HL-60 (cell line): ENCODE measurements around the gene ABHD10.
"Not testable (repeated sequence)": the region's sequence is repeated elsewhere in the genome, so short reads cannot be mapped to it uniquely, and the experiment has no call there.

Experiments used
- DNase-seq, 2 experiments: peaks; one replicate each; pipeline ENCODE4 v3.0.0-alpha.2; 2010 to 2020; ENCODE audit warnings: low read depth in 1 of 2, low spot score in 1 of 2
- H3K27ac ChIP-seq: fragments of 250-450 bp; sonication (Bioruptor Pico); replicated peaks from 2 replicates; pipeline ENCODE4 v1.5.1; 2020; ENCODE audit warnings: mild to moderate bottlenecking, moderate library complexity
- H3K27me3 ChIP-seq: fragments of 250-450 bp; sonication (Bioruptor Pico); 2 replicates; pipeline ENCODE4 v1.5.1; 2021; ENCODE audit warnings: mild to moderate bottlenecking, moderate library complexity; ENCODE audit not compliant: insufficient read depth, poor library complexity, severe bottlenecking
- H3K4me3 ChIP-seq: replicated peaks from 2 replicates; pipeline ENCODE4 v1.5.1; 2011; ENCODE audit warnings: mild to moderate bottlenecking, control low read depth, low read length; ENCODE audit not compliant: insufficient read depth
- GABPA ChIP-seq: IDR thresholded peaks from 2 replicates; pipeline ENCODE4 v1.6.1; 2012; ENCODE audit warnings: low read depth
- POLR2AphosphoS5 ChIP-seq: IDR thresholded peaks from 2 replicates; pipeline ENCODE4 v1.6.1; 2012; ENCODE audit warnings: low read depth
- SPI1 ChIP-seq: IDR thresholded peaks from 2 replicates; pipeline ENCODE4 v1.6.1; 2012; ENCODE audit warnings: low read depth, mild to moderate bottlenecking, borderline replicate concordance
- TF ChIP-seq, protein P1 (sequence below): IDR thresholded peaks from one replicate; pipeline ENCODE4 v1.5.1; 2011; ENCODE audit warnings: low read length, control low read depth, inconsistent platforms; ENCODE audit not compliant: insufficient read depth
- TF ChIP-seq, protein P2 (sequence below): IDR thresholded peaks from 2 replicates; pipeline ENCODE4 v1.6.1; 2012; ENCODE audit warnings: low read depth; ENCODE audit not compliant: insufficient replicate concordance

Gene ABHD10

DNA sequence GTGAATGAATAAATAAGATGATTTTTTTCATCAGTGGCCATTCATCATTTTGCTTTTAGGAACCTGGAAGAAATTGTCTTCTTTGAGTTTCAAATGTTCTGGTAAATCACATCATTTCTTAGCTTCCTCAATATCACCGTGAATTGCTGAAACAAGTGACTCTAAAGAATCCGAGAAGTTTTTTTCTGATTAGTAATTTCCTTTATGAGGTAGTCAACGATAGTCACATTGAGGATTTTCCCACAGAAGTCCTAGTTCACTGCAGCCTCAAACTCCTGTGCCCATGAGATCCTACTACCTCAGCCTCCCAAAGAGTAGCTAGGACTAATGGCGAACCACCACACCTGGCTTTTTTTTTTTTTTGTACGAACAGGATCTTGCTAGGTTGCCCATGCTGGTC is 52.1 kb downstream of the ABHD10 start:
- TF ChIP-seq POLR2AphosphoS5 = no peak
- no peak for TF ChIP-seq GABPA
- TF ChIP-seq, protein P1, sequence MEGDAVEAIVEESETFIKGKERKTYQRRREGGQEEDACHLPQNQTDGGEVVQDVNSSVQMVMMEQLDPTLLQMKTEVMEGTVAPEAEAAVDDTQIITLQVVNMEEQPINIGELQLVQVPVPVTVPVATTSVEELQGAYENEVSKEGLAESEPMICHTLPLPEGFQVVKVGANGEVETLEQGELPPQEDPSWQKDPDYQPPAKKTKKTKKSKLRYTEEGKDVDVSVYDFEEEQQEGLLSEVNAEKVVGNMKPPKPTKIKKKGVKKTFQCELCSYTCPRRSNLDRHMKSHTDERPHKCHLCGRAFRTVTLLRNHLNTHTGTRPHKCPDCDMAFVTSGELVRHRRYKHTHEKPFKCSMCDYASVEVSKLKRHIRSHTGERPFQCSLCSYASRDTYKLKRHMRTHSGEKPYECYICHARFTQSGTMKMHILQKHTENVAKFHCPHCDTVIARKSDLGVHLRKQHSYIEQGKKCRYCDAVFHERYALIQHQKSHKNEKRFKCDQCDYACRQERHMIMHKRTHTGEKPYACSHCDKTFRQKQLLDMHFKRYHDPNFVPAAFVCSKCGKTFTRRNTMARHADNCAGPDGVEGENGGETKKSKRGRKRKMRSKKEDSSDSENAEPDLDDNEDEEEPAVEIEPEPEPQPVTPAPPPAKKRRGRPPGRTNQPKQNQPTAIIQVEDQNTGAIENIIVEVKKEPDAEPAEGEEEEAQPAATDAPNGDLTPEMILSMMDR = no peak
- TF ChIP-seq, protein P2, sequence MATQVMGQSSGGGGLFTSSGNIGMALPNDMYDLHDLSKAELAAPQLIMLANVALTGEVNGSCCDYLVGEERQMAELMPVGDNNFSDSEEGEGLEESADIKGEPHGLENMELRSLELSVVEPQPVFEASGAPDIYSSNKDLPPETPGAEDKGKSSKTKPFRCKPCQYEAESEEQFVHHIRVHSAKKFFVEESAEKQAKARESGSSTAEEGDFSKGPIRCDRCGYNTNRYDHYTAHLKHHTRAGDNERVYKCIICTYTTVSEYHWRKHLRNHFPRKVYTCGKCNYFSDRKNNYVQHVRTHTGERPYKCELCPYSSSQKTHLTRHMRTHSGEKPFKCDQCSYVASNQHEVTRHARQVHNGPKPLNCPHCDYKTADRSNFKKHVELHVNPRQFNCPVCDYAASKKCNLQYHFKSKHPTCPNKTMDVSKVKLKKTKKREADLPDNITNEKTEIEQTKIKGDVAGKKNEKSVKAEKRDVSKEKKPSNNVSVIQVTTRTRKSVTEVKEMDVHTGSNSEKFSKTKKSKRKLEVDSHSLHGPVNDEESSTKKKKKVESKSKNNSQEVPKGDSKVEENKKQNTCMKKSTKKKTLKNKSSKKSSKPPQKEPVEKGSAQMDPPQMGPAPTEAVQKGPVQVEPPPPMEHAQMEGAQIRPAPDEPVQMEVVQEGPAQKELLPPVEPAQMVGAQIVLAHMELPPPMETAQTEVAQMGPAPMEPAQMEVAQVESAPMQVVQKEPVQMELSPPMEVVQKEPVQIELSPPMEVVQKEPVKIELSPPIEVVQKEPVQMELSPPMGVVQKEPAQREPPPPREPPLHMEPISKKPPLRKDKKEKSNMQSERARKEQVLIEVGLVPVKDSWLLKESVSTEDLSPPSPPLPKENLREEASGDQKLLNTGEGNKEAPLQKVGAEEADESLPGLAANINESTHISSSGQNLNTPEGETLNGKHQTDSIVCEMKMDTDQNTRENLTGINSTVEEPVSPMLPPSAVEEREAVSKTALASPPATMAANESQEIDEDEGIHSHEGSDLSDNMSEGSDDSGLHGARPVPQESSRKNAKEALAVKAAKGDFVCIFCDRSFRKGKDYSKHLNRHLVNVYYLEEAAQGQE = no peak
- no peak for TF ChIP-seq SPI1
- H3K4me3 ChIP-seq = no peak overlapping the region

DNA sequence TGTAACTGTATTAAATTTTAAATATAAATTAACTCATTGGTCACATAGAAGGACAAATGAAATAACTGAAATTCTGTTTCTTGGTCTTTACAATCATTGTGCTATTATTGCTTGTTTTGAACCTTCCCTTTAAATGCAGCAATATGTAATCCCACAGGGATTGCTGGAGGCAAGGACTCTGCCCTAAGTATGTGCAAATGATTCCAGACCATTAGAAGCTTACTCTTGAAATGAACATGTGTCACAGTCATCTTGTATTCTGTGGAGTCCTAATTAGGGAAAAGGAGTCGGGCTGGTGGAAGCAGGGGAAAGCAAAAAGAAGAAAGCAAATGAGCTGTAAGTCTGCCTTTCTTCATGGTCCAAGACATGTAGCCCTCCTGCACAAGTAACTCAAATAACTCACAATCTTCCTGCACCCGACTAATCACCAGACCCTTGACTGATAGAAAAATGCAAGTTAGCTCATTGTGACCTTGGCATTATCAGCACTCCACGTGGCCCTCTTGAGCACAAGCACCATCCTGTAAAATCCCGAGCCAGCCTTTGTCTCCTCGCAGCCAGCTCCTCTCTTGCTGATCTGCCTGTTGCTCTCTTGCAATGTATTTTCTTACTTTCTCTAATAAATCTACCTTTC is 53.4 kb downstream of the ABHD10 start:
- TF ChIP-seq, protein P2 = no peak
- TF ChIP-seq SPI1 (no peak), POLR2AphosphoS5 (no peak), GABPA (no peak)
- TF ChIP-seq, protein P1 = no peak
- no peak overlapping the region for H3K27ac ChIP-seq
- H3K27me3 ChIP-seq = no peaks in the 10 kb centered on the region
- no peak overlapping the region for H3K4me3 ChIP-seq
- no peak for DNase-seq

More for the DNA sequence above, 52.1 kb downstream of the ABHD10 start:
- no peak overlapping the region for H3K27ac ChIP-seq
- DNase-seq = no peak
- no peaks in the 10 kb centered on the region for H3K27me3 ChIP-seq

DNA sequence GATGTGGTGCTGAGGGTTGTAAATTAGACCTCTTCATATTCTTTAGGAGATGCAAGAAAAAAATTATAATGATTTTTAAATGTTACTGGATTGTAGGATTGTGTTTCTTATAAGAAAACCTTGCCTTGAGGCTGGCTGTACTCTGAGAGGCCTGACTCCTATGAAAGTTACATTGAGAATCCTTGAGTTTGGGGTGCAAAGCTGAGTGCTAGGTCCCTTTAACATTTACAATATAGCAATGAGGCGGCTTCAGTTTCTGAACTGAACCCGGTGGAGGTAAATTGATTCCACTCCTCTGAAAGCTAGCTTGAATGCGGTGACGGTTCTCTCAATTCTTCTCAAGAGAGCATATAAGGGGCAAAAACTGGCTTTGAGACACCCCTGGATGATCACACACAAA is 55.6 kb downstream of the ABHD10 start, which contains the start of gene TMPRSS7:
TMPRSS7 (plus strand) TSS at position 301 of the 400 bp plus-strand sequence. CDS start 110 bp downstream, outside the sequence.
- no peaks in the 10 kb centered on the region for H3K27me3 ChIP-seq
- H3K4me3 ChIP-seq = no peak within 1 kb of the TSS
- no peak within 1 kb of the TSS for H3K27ac ChIP-seq
- no peak for DNase-seq
- TF ChIP-seq, protein P1 = no peak

DNA sequence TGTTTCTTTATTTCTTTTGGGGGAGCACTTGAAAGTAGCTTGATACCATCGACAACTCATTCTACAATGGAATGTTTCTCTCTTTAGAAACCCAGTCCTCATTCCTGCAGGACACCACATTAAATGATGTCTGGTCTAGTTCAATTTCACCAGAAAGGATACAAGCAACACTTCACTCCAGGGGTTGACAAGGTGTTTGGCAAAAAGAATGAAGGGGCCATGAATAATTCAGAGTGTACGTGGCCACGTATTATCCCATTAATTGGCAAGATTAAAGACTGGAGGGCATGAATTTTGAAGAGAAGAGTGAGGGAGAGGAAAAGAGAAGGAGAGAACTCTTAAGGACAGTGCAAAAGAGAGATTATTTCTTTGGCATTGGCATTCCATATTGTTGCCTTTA is 56.4 kb downstream of the ABHD10 start:
- Histone ChIP-seq H3K4me3 (no peak overlapping the region), H3K27me3 (no peaks in the 10 kb centered on the region), H3K27ac (no peak overlapping the region)
- TF ChIP-seq, protein P1 = no peak
- no peak for TF ChIP-seq GABPA
- TF ChIP-seq SPI1 = no peak
- TF ChIP-seq, protein P2 = no peak
- no peak for TF ChIP-seq POLR2AphosphoS5
- DNase-seq = no peak

DNA sequence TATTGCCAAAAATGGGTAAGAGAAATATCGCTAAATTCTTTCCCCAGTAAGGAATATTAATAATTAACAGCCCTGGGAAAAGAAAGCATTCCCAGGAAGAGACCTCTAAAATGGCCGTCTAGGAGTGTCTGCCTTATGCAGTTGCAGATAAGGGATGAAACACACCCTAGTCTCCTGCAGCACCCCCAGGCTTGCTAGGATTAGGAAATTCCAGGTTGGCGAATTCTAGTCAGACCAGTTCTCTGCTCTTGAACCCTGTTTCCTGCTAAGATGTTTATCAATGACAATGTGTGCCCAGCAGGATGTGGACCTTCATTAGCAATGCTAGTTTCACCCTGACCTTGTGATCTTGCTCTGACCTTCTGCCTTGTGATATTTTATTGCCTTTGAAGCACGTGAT is 58.4 kb downstream of the ABHD10 start:
- not testable (repeated sequence) for H3K4me3 ChIP-seq, DNase-seq, H3K27me3 ChIP-seq, H3K27ac ChIP-seq
